Memory B cell (primary cell): Measurements from ENCODE around the gene ITK.
A peak's percentile ranks its signal among the peaks of the same experiment; 100 is the strongest.
"Not testable (repeated sequence)": the region's sequence is repeated elsewhere in the genome, so short reads cannot be mapped to it uniquely, and the experiment has no call there.

Experiments
- ATAC-seq: fragments of 150-1000 bp; cut with Tn5 transposase; 2 replicates; pipeline ENCODE4 v1.10.0; 2021; ENCODE audit warnings: low read depth, mild to moderate bottlenecking, moderate library complexity
- DNase-seq, 2 donors: peaks; one replicate each; pipeline ENCODE4 v3.0.0; 2022; ENCODE audit warnings: low spot score in 2 of 2
- H3K27ac Mint-ChIP-seq: one replicate; pipeline ENCODE4 v1.8.0; 2022; ENCODE audit warnings: mild to moderate bottlenecking, moderate library complexity, mixed read lengths
- H3K27me3 Mint-ChIP-seq: one replicate; pipeline ENCODE4 v1.8.0; 2022; ENCODE audit warnings: mixed read lengths
- H3K36me3 Mint-ChIP-seq: one replicate; pipeline ENCODE4 v1.8.0; 2022; ENCODE audit warnings: mild to moderate bottlenecking, mixed read lengths
- H3K4me1 Mint-ChIP-seq: one replicate; pipeline ENCODE4 v1.8.0; 2022; ENCODE audit warnings: mixed read lengths
- H3K4me3 Mint-ChIP-seq: one replicate; pipeline ENCODE4 v1.8.0; 2022; ENCODE audit warnings: mild to moderate bottlenecking, moderate library complexity, mixed read lengths
- H3K9me3 Mint-ChIP-seq: one replicate; pipeline ENCODE4 v1.8.0; 2022; ENCODE audit warnings: mixed read lengths

ITK gene

DNA sequence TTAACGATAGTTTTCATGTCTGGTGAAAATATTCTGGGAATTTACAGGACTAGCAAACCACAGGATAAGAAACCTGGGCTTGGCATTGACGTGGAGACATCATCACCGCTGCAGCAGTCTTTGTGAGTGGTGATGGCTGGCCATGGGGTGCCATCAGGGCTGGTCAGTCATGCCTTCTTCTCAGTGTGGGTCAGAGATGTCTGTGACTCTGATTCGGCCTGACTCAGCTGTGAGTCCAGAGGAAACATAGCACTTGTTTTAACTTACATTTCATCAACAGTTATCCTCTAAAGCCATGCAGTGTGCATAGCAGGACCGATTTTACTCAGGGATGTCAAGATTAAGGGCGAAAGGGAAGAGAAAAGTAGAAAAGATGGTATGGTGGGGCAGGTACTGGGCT lies 52.1 kb downstream of the ITK start:
- Mint-ChIP-seq H3K9me3 (no peaks in the 10 kb centered on the region), H3K4me3 (no peak overlapping the region), H3K27ac (no peak overlapping the region), H3K4me1 (no peaks in the 10 kb centered on the region), H3K36me3 (no peaks in the 10 kb centered on the region), H3K27me3 (no peaks in the 10 kb centered on the region)
- no peak for ATAC-seq
- no peak for DNase-seq

- Mint-ChIP-seq H3K4me3 (no peak overlapping the region), H3K27ac (no peak overlapping the region), H3K36me3 (no peaks in the 10 kb centered on the region), H3K4me1 (no peaks in the 10 kb centered on the region), H3K9me3 (no peaks in the 10 kb centered on the region), H3K27me3 (no peaks in the 10 kb centered on the region)
- ATAC-seq (no peak), DNase-seq (no peak)
Observed at GRCh38 chr5:157233515-157233914, 52.9 kb downstream of the ITK start.

- Mint-ChIP-seq H3K36me3 (no peaks in the 10 kb centered on the region), H3K27me3 (no peaks in the 10 kb centered on the region), H3K9me3 (no peaks in the 10 kb centered on the region), H3K27ac (no peak overlapping the region), H3K4me3 (no peak overlapping the region), H3K4me1 (no peaks in the 10 kb centered on the region)
- DNase-seq (no peak), ATAC-seq (no peak)
Observed at GRCh38 chr5:157236423-157236822, 55.8 kb downstream of the ITK start.

DNA sequence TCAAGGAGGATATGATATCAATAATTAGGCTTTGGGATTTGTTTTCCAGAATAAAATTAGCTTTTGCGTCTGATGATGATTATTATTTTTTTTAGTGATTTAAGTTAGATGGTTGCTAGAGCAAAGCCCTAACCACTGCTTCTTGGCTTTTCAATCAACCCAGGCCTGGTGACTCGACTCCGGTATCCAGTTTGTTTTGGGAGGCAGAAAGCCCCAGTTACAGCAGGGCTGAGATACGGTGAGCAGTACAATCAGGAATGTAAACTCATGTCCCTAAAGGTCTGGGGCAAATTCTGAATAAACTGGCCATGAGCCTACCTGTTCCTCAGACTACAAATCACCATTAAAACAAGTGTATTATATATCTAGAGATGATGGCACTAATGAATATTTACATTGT lies 60.8 kb downstream of the ITK start:
- no peak for DNase-seq
- H3K9me3 Mint-ChIP-seq = no peaks in the 10 kb centered on the region
- no peaks in the 10 kb centered on the region for H3K36me3 Mint-ChIP-seq
- H3K4me3 Mint-ChIP-seq = no peak overlapping the region
- no peak overlapping the region for H3K27ac Mint-ChIP-seq
- H3K27me3 Mint-ChIP-seq = no peaks in the 10 kb centered on the region
- no peak for ATAC-seq
- no peaks in the 10 kb centered on the region for H3K4me1 Mint-ChIP-seq

- H3K27ac Mint-ChIP-seq, H3K4me1 Mint-ChIP-seq, DNase-seq, H3K4me3 Mint-ChIP-seq, H3K36me3 Mint-ChIP-seq, H3K27me3 Mint-ChIP-seq, ATAC-seq, H3K9me3 Mint-ChIP-seq: not testable (repeated sequence)
Observed at GRCh38 chr5:157244704-157245103, 64.1 kb downstream of the ITK start.

- no peak overlapping the region for H3K27ac Mint-ChIP-seq
- no peaks in the 10 kb centered on the region for H3K27me3 Mint-ChIP-seq
- no peaks in the 10 kb centered on the region for H3K36me3 Mint-ChIP-seq
- H3K9me3 Mint-ChIP-seq = no peaks in the 10 kb centered on the region
- peaks cover 5% of the 10 kb centered on the region for H3K4me1 Mint-ChIP-seq
- DNase-seq (no peak), ATAC-seq (no peak)
- H3K4me3 Mint-ChIP-seq = no peak overlapping the region
Observed at GRCh38 chr5:157245476-157245875, 64.8 kb downstream of the ITK start.

- H3K27ac Mint-ChIP-seq = no peak overlapping the region
- DNase-seq (no peak), ATAC-seq (no peak)
- no peaks in the 10 kb centered on the region for H3K27me3 Mint-ChIP-seq
- no peaks in the 10 kb centered on the region for H3K9me3 Mint-ChIP-seq
- H3K4me1 Mint-ChIP-seq = peaks cover 5% of the 10 kb centered on the region
- no peak overlapping the region for H3K4me3 Mint-ChIP-seq
- no peaks in the 10 kb centered on the region for H3K36me3 Mint-ChIP-seq
Observed at GRCh38 chr5:157245886-157246285, 65.2 kb downstream of the ITK start.

- H3K27me3 Mint-ChIP-seq = no peaks in the 10 kb centered on the region
- DNase-seq = no peak
- H3K4me1 Mint-ChIP-seq = peaks cover 5% of the 10 kb centered on the region
- no peak for ATAC-seq
- no peaks in the 10 kb centered on the region for H3K9me3 Mint-ChIP-seq
- no peak overlapping the region for H3K4me3 Mint-ChIP-seq
- no peak overlapping the region for H3K27ac Mint-ChIP-seq
- no peaks in the 10 kb centered on the region for H3K36me3 Mint-ChIP-seq
Observed at GRCh38 chr5:157247267-157247666, 66.6 kb downstream of the ITK start.

GRCh38 chr5:157248821-157249470 lies 68.3 kb downstream of the ITK start:
- no peak overlapping the region for H3K27ac Mint-ChIP-seq

GRCh38 chr5:157252711-157253465 lies 72.2 kb downstream of the ITK start:
- H3K36me3 Mint-ChIP-seq = no peaks in the 10 kb centered on the region
- no peak for DNase-seq

More at GRCh38 chr5:157248821-157249470, 68.3 kb downstream of the ITK start:
- no peak overlapping the region for H3K4me3 Mint-ChIP-seq
- H3K9me3 Mint-ChIP-seq = no peaks in the 10 kb centered on the region
- no peak for ATAC-seq
- peaks cover 15% of the 10 kb centered on the region for H3K4me1 Mint-ChIP-seq
- H3K36me3 Mint-ChIP-seq = no peaks in the 10 kb centered on the region
- H3K27me3 Mint-ChIP-seq = no peaks in the 10 kb centered on the region
- DNase-seq = no peak

DNA sequence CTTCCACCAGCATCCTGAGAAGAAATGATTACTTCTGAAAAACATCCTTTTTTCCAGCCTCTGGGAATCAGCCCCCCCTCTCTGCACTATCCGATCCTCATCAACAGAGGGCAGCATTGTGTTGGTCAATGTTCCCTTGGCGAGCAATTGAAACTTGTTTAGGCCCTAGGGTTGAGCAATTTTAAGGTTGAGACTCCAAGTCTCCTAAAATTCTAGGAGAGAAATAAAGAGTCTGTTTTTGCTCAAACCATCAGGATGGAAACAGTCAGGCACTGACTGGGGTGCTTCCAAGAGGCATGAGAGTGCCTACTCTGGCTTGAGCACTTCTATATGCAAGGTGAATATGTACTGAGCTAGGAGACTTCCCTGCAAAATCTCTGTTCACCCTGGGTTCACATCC lies 72.9 kb downstream of the ITK start:
- peak; percentile 81 for ATAC-seq
- Mint-ChIP-seq H3K9me3 (no peaks in the 10 kb centered on the region), H3K27ac (peak overlapping the region; percentile 64), H3K36me3 (no peaks in the 10 kb centered on the region), H3K4me1 (peaks cover 14% of the 10 kb centered on the region), H3K27me3 (no peaks in the 10 kb centered on the region), H3K4me3 (peak overlapping the region; percentile 68)
- peak; percentile 66 for DNase-seq

More at GRCh38 chr5:157252711-157253465, 72.2 kb downstream of the ITK start:
- peak; percentile 82 for ATAC-seq
- Mint-ChIP-seq H3K27me3 (no peaks in the 10 kb centered on the region), H3K4me1 (peaks cover 15% of the 10 kb centered on the region), H3K4me3 (peak overlapping the region; percentile 68), H3K9me3 (no peaks in the 10 kb centered on the region), H3K27ac (peak overlapping the region; percentile 64)

DNA sequence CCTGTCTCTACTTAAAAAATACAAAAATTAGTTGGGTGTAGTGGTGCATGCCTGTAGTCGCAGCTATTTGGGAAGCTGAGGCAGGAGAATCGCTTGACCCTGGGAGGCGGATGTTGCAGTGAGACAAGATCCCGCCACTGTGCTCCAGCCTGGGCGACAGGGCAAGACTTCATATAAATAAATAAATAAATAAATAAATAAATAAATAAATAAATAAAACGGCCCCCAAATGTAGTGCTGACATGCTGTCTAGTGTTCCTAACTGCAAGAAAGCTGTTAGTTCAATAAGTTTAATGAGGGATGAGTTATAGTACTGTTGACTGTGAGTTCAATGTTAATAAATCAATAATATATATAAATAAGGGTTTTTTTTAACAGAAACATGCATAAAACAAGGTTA lies 77.8 kb downstream of the ITK start:
- Mint-ChIP-seq H3K27ac (no peak overlapping the region), H3K9me3 (no peaks in the 10 kb centered on the region), H3K4me1 (peaks cover 9% of the 10 kb centered on the region), H3K27me3 (no peaks in the 10 kb centered on the region), H3K4me3 (no peak overlapping the region), H3K36me3 (no peaks in the 10 kb centered on the region)
- DNase-seq (no peak), ATAC-seq (no peak)

DNA sequence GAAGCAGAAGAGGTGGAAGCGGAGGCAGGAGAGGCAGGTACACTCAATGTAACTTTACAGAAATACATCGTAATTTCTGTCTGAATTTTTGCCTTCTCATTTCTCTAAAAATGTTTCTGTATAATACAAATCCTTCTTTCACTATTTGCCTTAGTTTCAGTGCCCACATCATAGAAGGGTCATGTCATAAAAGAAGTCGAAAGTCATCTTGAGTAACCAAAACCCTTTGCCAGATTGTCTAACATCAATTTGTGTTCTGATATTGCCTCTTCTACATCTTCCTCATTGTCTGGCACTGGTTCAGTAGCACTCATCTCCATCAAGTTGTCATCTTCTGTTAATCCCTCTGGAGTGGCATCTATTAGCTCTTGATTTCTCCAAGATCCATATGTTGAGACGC lies 79.1 kb downstream of the ITK start:
- no peak for ATAC-seq
- H3K4me1 Mint-ChIP-seq = peaks cover 12% of the 10 kb centered on the region
- H3K9me3 Mint-ChIP-seq = no peaks in the 10 kb centered on the region
- DNase-seq = no peak
- H3K27me3 Mint-ChIP-seq = no peaks in the 10 kb centered on the region
- H3K36me3 Mint-ChIP-seq = no peaks in the 10 kb centered on the region
- H3K27ac Mint-ChIP-seq = no peak overlapping the region
- H3K4me3 Mint-ChIP-seq = no peak overlapping the region

DNA sequence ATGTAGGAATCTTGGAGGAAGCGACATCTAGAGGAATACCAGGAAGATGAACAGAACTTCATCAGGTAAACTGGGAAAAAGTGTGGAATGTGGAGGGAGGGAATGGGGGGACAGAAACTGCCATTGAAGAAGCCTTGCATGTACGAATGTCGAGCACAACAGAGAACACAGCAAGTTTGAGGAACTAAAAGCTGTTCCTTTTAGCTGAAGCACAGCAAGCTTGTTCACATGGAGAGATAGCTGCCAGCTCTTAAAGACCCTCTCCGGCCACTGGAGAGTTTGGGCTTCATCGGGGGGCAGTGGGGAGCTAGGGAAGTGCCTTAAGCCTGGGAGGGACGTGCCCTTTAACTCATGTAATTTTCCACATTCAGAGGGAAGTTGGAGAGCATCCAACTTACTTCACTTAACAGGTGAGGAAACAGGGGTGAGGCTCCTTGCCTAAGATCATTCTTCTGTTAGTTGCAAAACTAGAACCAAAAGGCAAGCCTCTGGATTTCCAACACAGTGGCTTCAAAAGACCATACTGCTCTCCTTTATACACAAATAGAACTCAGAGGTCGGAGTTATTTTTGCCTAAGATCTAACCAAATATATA lies 83.0 kb downstream of the ITK start:
- peak overlapping the region; percentile 98 for H3K27ac Mint-ChIP-seq
- peaks cover 29% of the 10 kb centered on the region for H3K4me1 Mint-ChIP-seq
- no peaks in the 10 kb centered on the region for H3K27me3 Mint-ChIP-seq
- peak overlapping the region; percentile 4 for H3K4me3 Mint-ChIP-seq
- no peak for ATAC-seq
- DNase-seq = no peak
- H3K9me3 Mint-ChIP-seq = no peaks in the 10 kb centered on the region
- H3K36me3 Mint-ChIP-seq = peaks cover 5% of the 10 kb centered on the region
